ENCODE results near the gene FAM120AOS.

The FAM120AOS gene

GRCh38 chr9:93436655-93437407, 16.6 kb downstream of the FAM120AOS start:
- DNase-seq, result no peak

- DNase-seq, result no peak
Observed at GRCh38 chr9:93436218-93436617, 17.2 kb downstream of the FAM120AOS start.

GRCh38 chr9:93435386-93435785, 18.0 kb downstream of the FAM120AOS start:
- no peak for DNase-seq

DNA sequence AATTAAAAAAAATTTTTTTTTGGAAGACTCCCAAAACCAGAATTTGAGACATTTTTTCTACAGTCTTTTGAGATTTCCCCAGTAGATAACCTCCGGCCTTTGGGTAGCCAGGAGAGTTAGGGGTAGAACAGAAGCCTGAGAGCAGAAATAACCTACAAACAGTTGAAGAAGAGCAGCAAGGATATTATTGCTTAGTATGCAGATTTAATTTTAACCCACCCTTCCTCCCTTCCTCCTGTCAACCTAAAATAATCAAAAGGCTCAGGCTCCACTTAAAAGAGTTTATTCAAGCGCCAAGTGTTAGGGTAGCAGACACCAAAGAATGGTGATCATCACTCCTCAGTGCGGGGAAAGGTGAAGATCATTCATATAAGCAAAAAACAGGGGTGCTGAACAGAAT, 19.3 kb downstream of the FAM120AOS start:
- DNase-seq, result no peak

- no peak for DNase-seq
Observed at GRCh38 chr9:93432964-93433363, 20.4 kb downstream of the FAM120AOS start.

DNA sequence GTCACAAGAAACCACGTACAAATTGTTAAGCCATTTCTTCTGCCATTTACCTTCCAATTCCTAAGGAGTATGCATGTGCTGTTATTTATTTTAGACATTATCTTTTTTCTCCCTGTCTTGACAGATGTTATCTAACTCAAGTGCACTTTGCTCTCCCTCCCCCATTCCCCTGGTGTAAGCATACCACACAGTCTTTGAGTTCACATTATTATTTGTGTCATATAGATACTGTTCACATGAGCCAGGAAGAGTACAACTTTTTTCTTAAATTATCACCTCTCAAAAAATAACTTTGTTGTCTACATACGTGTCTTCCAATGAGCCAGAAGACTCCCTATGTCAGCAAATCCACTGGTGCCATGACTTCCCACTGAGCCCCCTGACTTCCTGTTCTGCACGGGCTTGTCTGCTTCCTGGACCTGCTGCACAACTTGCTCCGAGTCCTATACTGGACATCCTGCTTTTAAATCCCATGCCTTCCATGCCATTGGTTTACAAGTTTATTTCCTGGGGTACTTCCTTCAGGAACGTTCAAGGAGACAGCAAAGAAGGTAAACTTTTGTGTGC, 21.8 kb downstream of the FAM120AOS start:
- no peak for DNase-seq

- no peak for DNase-seq
Observed at GRCh38 chr9:93427655-93428379, 25.6 kb downstream of the FAM120AOS start.

DNA sequence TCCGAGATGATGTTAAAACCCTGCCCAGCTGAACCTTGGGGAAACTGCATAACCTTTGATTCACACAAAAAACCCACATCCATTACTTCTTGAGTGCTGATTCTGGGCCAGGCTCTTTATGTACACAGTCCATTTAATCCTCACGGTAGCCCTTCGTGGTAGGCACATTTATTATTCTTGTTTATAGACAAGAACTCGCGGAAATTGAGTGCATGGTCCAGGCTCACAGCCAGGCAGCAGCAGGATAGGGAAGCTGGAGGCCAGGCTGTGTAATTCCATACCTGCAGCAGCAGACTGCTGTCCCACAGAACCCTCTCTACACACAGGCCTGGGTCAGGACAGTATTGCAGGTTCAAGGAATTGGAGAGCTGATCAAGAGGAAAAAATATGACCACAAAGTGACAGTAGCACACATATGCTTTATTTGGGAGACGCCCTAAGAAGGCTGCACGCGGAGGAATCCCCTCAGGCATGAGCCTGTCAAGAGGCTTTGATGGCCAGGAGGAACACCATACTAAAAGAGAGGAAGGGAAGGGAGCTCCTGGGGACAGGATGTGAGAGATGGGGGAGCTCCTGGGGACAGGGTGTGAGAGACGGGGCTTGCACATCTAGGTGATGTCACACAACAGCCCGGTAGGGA, 30.3 kb downstream of the FAM120AOS start:
- DNase-seq, result no peak

DNA sequence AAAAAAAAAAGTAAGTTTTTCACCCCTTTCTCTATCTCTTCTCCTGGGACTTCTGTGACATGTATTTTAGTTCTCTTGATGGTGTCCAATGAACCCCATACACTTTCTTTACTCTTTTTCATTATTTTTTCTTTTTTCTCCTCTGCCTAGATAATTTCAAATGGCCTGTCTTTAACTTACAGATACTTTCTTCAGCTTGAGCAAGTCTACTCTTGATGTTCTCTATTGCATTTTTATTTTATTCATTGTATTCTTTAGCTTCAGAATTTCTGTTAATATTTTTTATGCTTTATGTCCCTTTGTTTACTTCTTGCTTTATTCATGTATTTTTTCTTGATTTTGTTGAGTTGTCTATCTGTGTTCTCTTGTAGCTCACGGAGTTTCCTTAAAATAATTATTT, 34.4 kb downstream of the FAM120AOS start:
- DNase-seq, result no peak

- DNase-seq, result no peak
Observed at GRCh38 chr9:93417538-93417937, 35.8 kb downstream of the FAM120AOS start.

- no peak for DNase-seq
Observed at GRCh38 chr9:93416530-93417235, 36.7 kb downstream of the FAM120AOS start.

DNA sequence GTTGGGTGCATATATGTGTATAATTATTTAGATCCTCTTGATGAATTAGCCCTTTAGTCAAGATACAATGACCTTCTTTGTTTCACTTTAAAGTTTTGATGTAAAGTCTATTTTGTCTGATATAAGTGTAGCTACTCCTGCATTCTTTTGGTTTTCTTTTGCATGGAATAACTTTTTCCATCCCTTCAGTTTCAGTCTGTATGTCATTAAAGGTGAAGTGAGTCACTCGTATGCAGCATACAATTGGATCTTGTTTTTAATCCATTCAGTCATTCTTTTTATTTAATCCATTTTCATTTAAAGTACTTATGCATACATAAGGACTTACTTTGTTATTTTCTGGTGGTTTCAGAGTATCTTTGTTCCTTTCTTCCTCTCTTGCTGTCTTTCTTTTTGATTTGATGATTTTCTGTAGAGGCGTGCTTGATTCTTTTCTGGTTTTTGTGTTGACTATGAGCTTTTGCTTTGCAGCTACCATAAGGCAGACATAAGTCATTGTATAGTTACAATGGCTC, 38.1 kb downstream of the FAM120AOS start:
- DNase-seq, result no peak

GRCh38 chr9:93413530-93413929, 39.9 kb downstream of the FAM120AOS start:
- no peak for DNase-seq

- DNase-seq, result no peak
Observed at GRCh38 chr9:93406371-93406770, 47.0 kb downstream of the FAM120AOS start.

GRCh38 chr9:93398471-93398870, 54.9 kb downstream of the FAM120AOS start:
- no peak for DNase-seq

DNA sequence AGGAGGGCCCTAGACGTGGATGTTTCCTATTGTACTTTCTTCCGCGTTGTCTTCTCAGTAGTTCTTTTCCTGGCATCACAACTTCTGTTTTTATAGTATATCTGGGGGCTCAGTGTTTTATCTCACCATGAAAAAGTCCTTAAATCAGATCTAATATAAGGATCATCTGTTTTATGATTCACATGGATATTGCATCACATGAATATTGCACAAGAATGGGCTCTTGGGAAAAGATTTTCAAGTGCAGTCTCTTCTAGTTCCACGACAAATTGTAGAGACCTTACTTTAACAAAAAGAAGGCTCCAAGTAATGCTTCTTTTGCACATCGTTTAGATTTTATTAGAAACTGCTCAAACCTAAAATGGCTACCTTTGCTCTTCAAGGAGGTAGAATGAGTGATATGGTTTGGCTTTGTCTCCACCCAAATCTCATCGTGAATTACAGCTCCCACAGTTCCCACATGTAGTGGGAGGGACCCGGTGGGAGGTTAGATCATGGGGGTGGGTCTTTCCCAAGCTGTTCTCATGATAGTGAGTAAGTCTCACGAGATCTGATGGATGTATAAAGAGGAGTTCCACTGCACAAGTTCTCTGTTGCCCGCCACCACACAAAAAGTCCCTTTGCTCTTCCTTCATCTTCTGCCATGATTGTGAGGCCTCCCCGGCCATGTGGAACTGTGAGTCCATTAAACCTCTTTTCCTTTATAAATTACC, 55.6 kb downstream of the FAM120AOS start:
- DNase-seq, result no peak

All from cortex of kidney (tissue), 1 donor.